ENCODE data around the gene AGAP1.

Gene AGAP1

GRCh38 chr2:235611756-235612155 lies 117.9 kb downstream of the AGAP1 start:
- TF ChIP-seq CTCF (IDR thresholded peaks at IDR 0.05) = no peak

- TF ChIP-seq CTCF (IDR thresholded peaks at IDR 0.05) = no peak
Observed at GRCh38 chr2:235612181-235612950, 118.5 kb downstream of the AGAP1 start.

- no peak for TF ChIP-seq CTCF (IDR thresholded peaks at IDR 0.05)
Observed at GRCh38 chr2:235613649-235614048, 119.8 kb downstream of the AGAP1 start.

- no peak for TF ChIP-seq CTCF (IDR thresholded peaks at IDR 0.05)
Observed at GRCh38 chr2:235614176-235614860, 120.5 kb downstream of the AGAP1 start.

GRCh38 chr2:235614900-235615712 lies 121.3 kb downstream of the AGAP1 start:
- no peak for TF ChIP-seq CTCF (IDR thresholded peaks at IDR 0.05)

- no peak for TF ChIP-seq CTCF (IDR thresholded peaks at IDR 0.05)
Observed at GRCh38 chr2:235616885-235617284, 123.0 kb downstream of the AGAP1 start.

- TF ChIP-seq CTCF (IDR thresholded peaks at IDR 0.05) = no peak
Observed at GRCh38 chr2:235618039-235618438, 124.2 kb downstream of the AGAP1 start.

Data from LNCAP (cell line).